Thyroid gland (tissue), 4 donors: Measurements from ENCODE around the gene CACNG4. TPM values are rescaled to one million over a fixed set of nuclear protein-coding genes. Genes with fewer than 3 reads are reported as not detected.

Experiments used
- DNase-seq, 2 donors: peaks; one replicate each; pipeline ENCODE4 v3.0.0-alpha.2; 2019
- H3K27ac ChIP-seq, 3 donors: fragments of 200-600 bp; sonication (generic); 1 replicate in 2 of 3; 2 replicates in 1 of 3; pipeline ENCODE4 v1.5.1; 2016 to 2019; ENCODE audit warnings: mild to moderate bottlenecking in 1 of 3, moderate library complexity in 1 of 3
- H3K27me3 ChIP-seq: fragments of 200-600 bp; sonication (generic); one replicate; pipeline ENCODE4 v1.5.1; 2019
- H3K36me3 ChIP-seq, 2 donors: fragments of 200-600 bp; sonication (generic); one replicate each; pipeline ENCODE4 v1.5.1; 2016 to 2019
- H3K4me1 ChIP-seq, 2 donors: fragments of 200-600 bp; sonication (generic); one replicate each; pipeline ENCODE4 v1.5.1; 2017 to 2019
- H3K4me3 ChIP-seq, 3 donors: fragments of 200-600 bp; sonication (generic); replicated peaks in 1 of 3; 1 replicate in 2 of 3; 2 replicates in 1 of 3; pipeline ENCODE4 v1.5.1; 2016; ENCODE audit warnings: mild to moderate bottlenecking in 1 of 3
- H3K9me3 ChIP-seq: fragments of 200-600 bp; sonication (generic); one replicate; pipeline ENCODE4 v1.5.1; 2017
- CTCF ChIP-seq, 6 experiments: fragments of 200-600 bp in 3 of 6; fragments of 450-650 bp in 3 of 6; sonication (generic) in 3 of 6; IDR thresholded peaks; one replicate each; pipeline ENCODE4 v1.5.1; 2016 to 2019; ENCODE audit warnings: antibody characterized with exemption in 6 of 6, mild to moderate bottlenecking in 2 of 6, inconsistent platforms in 1 of 6, moderate library complexity in 1 of 6
- POLR2A ChIP-seq, 2 donors: fragments of 450-650 bp; IDR thresholded peaks; one replicate each; pipeline ENCODE4 v1.6.1; 2017; ENCODE audit warnings: antibody characterized with exemption in 2 of 2, mild to moderate bottlenecking in 2 of 2, moderate library complexity in 1 of 2
- WGBS, 2 donors: methylation state at CpG; one replicate each; pipeline ENCODE4 v1.1.5; 2017; 5-methylcytosine and 5-hydroxymethylcytosine counted together
- intact Hi-C: fragments of 100-400 bp; cut with DNase I; formaldehyde crosslinking; loops from one replicate; pipeline ENCODE4 v1.15.1; 2023
- total RNA-seq, 4 donors: library from RNA; depleted of rRNA; stranded (reverse); fragments of >200 nt; gene quantifications; one replicate each; pipeline ENCODE4 v1.2.3, GENCODE V29; 2016

The CACNG4 gene
- total RNA-seq, 4 donors from 2014 or later, result 0.24 TPM; not detected in 3

GRCh38 chr17:66920435-66920834 lies 44.1 kb upstream of the CACNG4 start:
- intact Hi-C loops, result no loop called here
- WGBS, 2 donors, result 85 to 88% methylated on average over 9 of the region's 9 CpGs
- Histone ChIP-seq H3K9me3 (no peaks in the 10 kb centered on the region), H3K4me1 (no peaks in the 10 kb centered on the region), H3K4me3 (no peak overlapping the region), H3K27ac (no peak overlapping the region), H3K36me3 (no peaks in the 10 kb centered on the region), H3K27me3 (no peaks in the 10 kb centered on the region)
- no peak for DNase-seq
- TF ChIP-seq CTCF (IDR thresholded peaks at IDR 0.05), result no peak
- no peak for TF ChIP-seq POLR2A (IDR thresholded peaks at IDR 0.05)

GRCh38 chr17:66920950-66921349 lies 43.6 kb upstream of the CACNG4 start:
- no peaks in the 10 kb centered on the region for H3K4me1 ChIP-seq
- no peak overlapping the region for H3K4me3 ChIP-seq
- H3K27ac ChIP-seq, result no peak overlapping the region
- intact Hi-C loops, result no loop called here
- no peaks in the 10 kb centered on the region for H3K36me3 ChIP-seq
- DNase-seq, result no peak
- no peaks in the 10 kb centered on the region for H3K9me3 ChIP-seq
- no peaks in the 10 kb centered on the region for H3K27me3 ChIP-seq
- 87 to 88% methylated on average over 3 to 4 of the region's 4 CpGs for WGBS, 2 donors
- no peak for TF ChIP-seq POLR2A (IDR thresholded peaks at IDR 0.05)
- TF ChIP-seq CTCF (IDR thresholded peaks at IDR 0.05), result no peak

- intact Hi-C loops, result no loop called here
- Histone ChIP-seq H3K27ac (no peak overlapping the region), H3K36me3 (no peaks in the 10 kb centered on the region), H3K27me3 (no peaks in the 10 kb centered on the region), H3K4me1 (no peaks in the 10 kb centered on the region), H3K9me3 (no peaks in the 10 kb centered on the region), H3K4me3 (no peak overlapping the region)
- 74 to 76% methylated on average over 1 of the region's 1 CpG for WGBS, 2 donors
- DNase-seq, result no peak
- TF ChIP-seq POLR2A (IDR thresholded peaks at IDR 0.05) (no peak), CTCF (IDR thresholded peaks at IDR 0.05) (no peak)
Observed at GRCh38 chr17:66923886-66924285, 40.6 kb upstream of the CACNG4 start.

- no peak overlapping the region for H3K27ac ChIP-seq
- no peaks in the 10 kb centered on the region for H3K36me3 ChIP-seq
- H3K4me1 ChIP-seq, result no peaks in the 10 kb centered on the region
- H3K9me3 ChIP-seq, result no peaks in the 10 kb centered on the region
- TF ChIP-seq CTCF (IDR thresholded peaks at IDR 0.05) (no peak), POLR2A (IDR thresholded peaks at IDR 0.05) (no peak)
- DNase-seq, result no peak
- H3K27me3 ChIP-seq, result no peaks in the 10 kb centered on the region
- WGBS, 2 donors, result 82 to 89% methylated on average over 8 of the region's 8 CpGs
- no peak overlapping the region for H3K4me3 ChIP-seq
- intact Hi-C loops, result no loop called here
Observed at GRCh38 chr17:66925811-66926500, 38.6 kb upstream of the CACNG4 start.

GRCh38 chr17:66928949-66929348 lies 35.6 kb upstream of the CACNG4 start:
- Histone ChIP-seq H3K4me3 (no peak overlapping the region), H3K27me3 (no peaks in the 10 kb centered on the region), H3K27ac (no peak overlapping the region), H3K36me3 (no peaks in the 10 kb centered on the region), H3K4me1 (no peaks in the 10 kb centered on the region), H3K9me3 (no peaks in the 10 kb centered on the region)
- TF ChIP-seq CTCF (IDR thresholded peaks at IDR 0.05) (no peak), POLR2A (IDR thresholded peaks at IDR 0.05) (no peak)
- intact Hi-C loops, result no loop called here
- no peak for DNase-seq
- WGBS, 2 donors, result 91 to 94% methylated on average over 5 of the region's 5 CpGs
